HepG2 (cell line): ENCODE data around the gene OPN1LW. TPM values are rescaled to one million over a fixed set of nuclear protein-coding genes. Genes with fewer than 3 reads are reported as not detected.
A peak's percentile ranks its signal among the peaks of the same experiment; 100 is the strongest.

Experiments
- ATAC-seq: fragments of 200-7000 bp; cut with Tn5 transposase; 3 replicates; pipeline ENCODE4 v1.9.1; 2020; ENCODE audit warnings: mild to moderate bottlenecking, moderate library complexity
- BruUV-seq: library from RNA; stranded (reverse); fragments of 400-500 nt; replicated peaks from 2 replicates; lab custom pipeline; 2021; lab: Mats Ljungman, UMichigan
- CTCF ChIA-PET: fragments of 300-600 bp; formaldehyde crosslinking; extraction: SDS; loops from one replicate; lab custom pipeline; 2021; ENCODE audit warnings: low total read pairs, inconsistent platforms, low intra/inter-chr PET ratio; lab: Yijun Ruan, JAX
- POLR2A ChIA-PET: fragments of 350-600 bp; sonication (Branson Sonifier 250); formaldehyde crosslinking; loops from one replicate; lab custom pipeline; 2020; ENCODE audit warnings: antibody characterized with exemption, inconsistent platforms; lab: Yijun Ruan, JAX
- DNase-seq: peaks from one replicate; pipeline ENCODE4 v3.0.0-alpha.2; 2015; ENCODE audit warnings: low spot score
- FAIRE-seq: peaks from 3 replicates; lab custom pipeline; 2011; peaks lifted over from hg19 to GRCh38; lab: Jason Lieb, UNC
- H2AFZ ChIP-seq: one replicate; pipeline ENCODE4 v1.6.1; 2011; ENCODE audit warnings: low read length, inconsistent platforms
- H3K27ac ChIP-seq: fragments of 300-600 bp; 3 replicates; pipeline ENCODE4 v1.8.0; 2011; ENCODE audit warnings: mixed run types, mild to moderate bottlenecking, mixed read lengths, low read length, inconsistent platforms; ENCODE audit not compliant: insufficient read depth; ENCODE audit errors: extremely low read length
- H3K27me3 ChIP-seq, 2 experiments: fragments of 200-600 bp in 1 of 2; 2 replicates in 1 of 2; 3 replicates in 1 of 2; pipeline versions ENCODE4 v1.6.0 to v1.8.0; 2011; ENCODE audit warnings: low read length in 2 of 2, mild to moderate bottlenecking in 2 of 2, moderate library complexity in 2 of 2, inconsistent platforms in 1 of 2; ENCODE audit not compliant: insufficient read depth in 2 of 2, control insufficient read depth in 1 of 2
- H3K36me3 ChIP-seq, 2 experiments: fragments of 200-600 bp in 1 of 2; replicated peaks in 1 of 2; 2 replicates in 1 of 2; 3 replicates in 1 of 2; pipeline versions ENCODE4 v1.5.1 to v1.8.0; 2011; ENCODE audit warnings: low read length in 2 of 2, inconsistent platforms in 1 of 2; ENCODE audit not compliant: insufficient read depth in 2 of 2, control insufficient read depth in 1 of 2
- H3K4me1 ChIP-seq: 2 replicates; pipeline ENCODE4 v1.5.1; 2012; ENCODE audit warnings: low read length, inconsistent platforms; ENCODE audit not compliant: insufficient read depth
- H3K4me2 ChIP-seq: 2 replicates; pipeline ENCODE4 v1.6.0; 2011; ENCODE audit warnings: low read depth, low read length, inconsistent platforms
- H3K4me3 ChIP-seq, 3 experiments: fragments of 200-600 bp in 1 of 3; sonication (generic), shearing (Covaris generic) in 1 of 3; replicated peaks in 1 of 3; 2 replicates each; pipeline ENCODE4 v1.5.1; 2011 to 2016; ENCODE audit warnings: low read length in 3 of 3, inconsistent platforms in 2 of 3, low read depth in 2 of 3, mild to moderate bottlenecking in 2 of 3, control low read depth in 1 of 3, mixed read lengths in 1 of 3; ENCODE audit not compliant: insufficient read depth in 1 of 3
- H3K79me2 ChIP-seq: one replicate; pipeline ENCODE4 v1.6.1; 2011; ENCODE audit warnings: low read length, inconsistent platforms; ENCODE audit not compliant: insufficient read depth
- H3K9ac ChIP-seq: 2 replicates; pipeline ENCODE4 v1.6.0; 2011; ENCODE audit warnings: mild to moderate bottlenecking, low read depth, low read length, inconsistent platforms; ENCODE audit not compliant: insufficient read depth
- H3K9me3 ChIP-seq: 2 replicates; pipeline ENCODE4 v1.5.1; 2012; ENCODE audit warnings: mild to moderate bottlenecking, low read length
- H4K20me1 ChIP-seq: 2 replicates; pipeline ENCODE4 v1.6.0; 2011; ENCODE audit warnings: inconsistent platforms, mild to moderate bottlenecking, low read length, moderate library complexity; ENCODE audit not compliant: insufficient read depth
- DNMT3B ChIP-seq: conservative IDR thresholded peaks from 2 replicates; pipeline ENCODE4 v1.6.1; 2016; ENCODE audit warnings: missing biosample characterization, control low read depth
- FOXO1 ChIP-seq: sonication (generic); formaldehyde crosslinking; IDR thresholded peaks from 2 replicates; pipeline ENCODE4 v1.4.0; 2020; ENCODE audit warnings: missing genetic modification reagents
- HNF4A ChIP-seq: sonication (generic); formaldehyde crosslinking; IDR thresholded peaks from 2 replicates; pipeline ENCODE4 v1.4.0; 2020; ENCODE audit warnings: missing genetic modification reagents
- PHF21A ChIP-seq: sonication (generic); formaldehyde crosslinking; IDR thresholded peaks from 2 replicates; pipeline ENCODE4 v1.5.0; 2020; ENCODE audit warnings: mild to moderate bottlenecking, missing genetic modification reagents
- SALL1 ChIP-seq: sonication (generic); formaldehyde crosslinking; IDR thresholded peaks from 2 replicates; pipeline ENCODE4 v1.8.0; 2022; ENCODE audit warnings: mild to moderate bottlenecking, missing genetic modification reagents
- SOX13 ChIP-seq, 3 experiments: fragments of 450-650 bp in 1 of 3; sonication (generic) in 1 of 3; formaldehyde crosslinking in 1 of 3; IDR thresholded peaks in 2 of 3; conservative IDR thresholded peaks in 1 of 3; 2 replicates each; pipeline versions ENCODE4 v1.5.0 to v1.6.1; 2016 to 2020; ENCODE audit warnings: antibody characterized with exemption in 1 of 3, mild to moderate bottlenecking in 1 of 3, missing compliant biosample characterization in 1 of 3, missing genetic modification reagents in 1 of 3, moderate library complexity in 1 of 3
- SOX6 ChIP-seq, 2 experiments: fragments of 450-650 bp in 1 of 2; sonication (generic) in 1 of 2; formaldehyde crosslinking in 1 of 2; IDR thresholded peaks; 2 replicates each; pipeline versions ENCODE4 v1.4.0 to v1.6.1; 2017 to 2020; ENCODE audit warnings: antibody characterized with exemption in 1 of 2, mild to moderate bottlenecking in 1 of 2, missing genetic modification reagents in 1 of 2
- TAF1 ChIP-seq: sonication (generic); formaldehyde crosslinking; IDR thresholded peaks from 2 replicates; pipeline ENCODE4 v1.4.0; 2020; ENCODE audit warnings: missing genetic modification reagents
- ZNF792 ChIP-seq: IDR thresholded peaks from 2 replicates; pipeline ENCODE4 v1.6.1; 2016
- WGBS: methylation state at CpG from one replicate; pipeline ENCODE4 v1.1.6; 2017; ENCODE audit warnings: low lambda C conversion rate; 5-methylcytosine and 5-hydroxymethylcytosine counted together
- in situ Hi-C: cut with HindIII; loops from 2 replicates; pipeline ENCODE4 v1.10.0; 2017; ENCODE audit warnings: low pct_unique_long_range_greater_than_20kb; ENCODE audit not compliant: extremely low pct_ligation_motif_present
- intact Hi-C: fragments of 100-400 bp; cut with micrococcal nuclease; formaldehyde crosslinking; loops from one replicate; pipeline ENCODE4 v1.10.0; 2022; ENCODE audit not compliant: unreplicated experiment
- polyA plus RNA-seq, 8 experiments: library from polyadenylated mRNA; depleted of rRNA in 3 of 8; stranded (reverse) in 7 of 8; unstranded in 1 of 8; fragments of >200 nt; fragmentation: Illumina TruSeq in 4 of 8; extraction: Trizol in 4 of 8; gene quantifications; 2 replicates each; pipeline versions ENCODE4 v1.2.1 to v1.2.3, GENCODE V29; 2011 to 2016; ENCODE audit warnings: low read depth in 4 of 8, missing spikeins in 1 of 8, mixed read lengths in 1 of 8; ENCODE audit not compliant: insufficient read depth in 1 of 8
- total RNA-seq, 5 experiments: library from RNA; depleted of rRNA; stranded (reverse); fragments of >200 nt; fragmentation: Illumina TruSeq; extraction: Trizol; gene quantifications; 2 replicates each; pipeline ENCODE4 v1.2.3, GENCODE V29; 2016; ENCODE audit warnings: low read depth in 1 of 5
- TF ChIP-seq, protein P1 (sequence below): IDR thresholded peaks from 2 replicates; pipeline ENCODE4 v1.4.0; 2020; ENCODE audit warnings: mild to moderate bottlenecking, missing genetic modification reagents
- TF ChIP-seq, protein P2 (sequence below): sonication (generic); formaldehyde crosslinking; conservative IDR thresholded peaks from 2 replicates; pipeline ENCODE4 v1.4.0; 2020; ENCODE audit warnings: mild to moderate bottlenecking, missing genetic modification reagents, moderate library complexity
- TF ChIP-seq, protein P3 (sequence below): IDR thresholded peaks from 2 replicates; pipeline ENCODE4 v1.6.1; 2016; ENCODE audit warnings: low read depth, borderline replicate concordance

OPN1LW gene
- total and polyA plus RNA-seq, 2 of the 13 experiments (the other 11 are each of a cell fraction or from before 2014, with no cell fraction given) = not detected

DNA sequence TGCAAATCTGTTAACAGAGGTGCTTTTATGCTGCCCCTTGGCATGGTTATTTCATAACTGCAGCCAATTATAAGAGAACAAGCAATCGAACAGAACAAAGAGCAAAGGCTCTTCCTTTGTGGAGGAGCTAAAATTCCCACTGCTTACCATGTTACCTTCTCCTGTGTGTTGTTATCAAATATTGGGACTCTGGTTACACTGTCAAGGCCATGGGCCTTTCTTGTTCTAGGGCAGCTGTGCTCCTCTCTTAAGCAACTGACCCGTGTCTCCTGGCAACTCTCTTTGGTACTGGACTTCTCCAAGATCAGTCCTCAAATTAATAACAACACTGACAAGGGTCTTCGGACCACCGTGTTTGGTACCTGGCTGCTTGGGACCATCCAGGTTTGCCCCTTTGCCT lies 12.1 kb upstream of the OPN1LW start:
- in situ Hi-C loops (no loop called here), intact Hi-C loops (no loop called here)
- no peak overlapping the region for H3K4me2 ChIP-seq
- BruUV-seq = no TSS peak
- ChIA-PET POLR2A (no interaction called here), CTCF (no interaction called here)
- no peaks in the 10 kb centered on the region for H3K9me3 ChIP-seq
- no peak overlapping the region for H2AFZ ChIP-seq
- peak; percentile 58 for ATAC-seq
- WGBS = 40% methylated on average over 4 of the region's 4 CpGs
- no peaks in the 10 kb centered on the region for H4K20me1 ChIP-seq
- H3K27ac ChIP-seq = no peak overlapping the region
- TF ChIP-seq PHF21A (CRISPR knock-in tag) (0 out of 2 replicates have a peak, but pooled peaks have one; percentile 22), SOX6 (IDR thresholded peaks at IDR 0.05) (no peak), SOX6 (CRISPR knock-in tag; IDR thresholded peaks at IDR 0.05) (peak; percentile 29; the same call in 1 of the 2 replicates), SOX13 (IDR thresholded peaks at IDR 0.05) (no peak), SOX13 (CRISPR knock-in tag; conservative IDR thresholded peaks at IDR 0.05 in 1 of 2, IDR thresholded peaks at IDR 0.05 in 1 of 2) (peak in 1 of 2 experiments; percentile 38; a peak in 1 of 4 replicates), HNF4A (peak; percentile 31; the same call in 1 of the 2 replicates), ZNF792 (no peak), DNMT3B (CRISPR knock-in tag) (no peak), TAF1 (CRISPR knock-in tag) (no peak), FOXO1 (CRISPR knock-in tag) (no peak), SALL1 (CRISPR knock-in tag) (peak; percentile 13; the same call in 1 of the 2 replicates)
- TF ChIP-seq, protein P1, sequence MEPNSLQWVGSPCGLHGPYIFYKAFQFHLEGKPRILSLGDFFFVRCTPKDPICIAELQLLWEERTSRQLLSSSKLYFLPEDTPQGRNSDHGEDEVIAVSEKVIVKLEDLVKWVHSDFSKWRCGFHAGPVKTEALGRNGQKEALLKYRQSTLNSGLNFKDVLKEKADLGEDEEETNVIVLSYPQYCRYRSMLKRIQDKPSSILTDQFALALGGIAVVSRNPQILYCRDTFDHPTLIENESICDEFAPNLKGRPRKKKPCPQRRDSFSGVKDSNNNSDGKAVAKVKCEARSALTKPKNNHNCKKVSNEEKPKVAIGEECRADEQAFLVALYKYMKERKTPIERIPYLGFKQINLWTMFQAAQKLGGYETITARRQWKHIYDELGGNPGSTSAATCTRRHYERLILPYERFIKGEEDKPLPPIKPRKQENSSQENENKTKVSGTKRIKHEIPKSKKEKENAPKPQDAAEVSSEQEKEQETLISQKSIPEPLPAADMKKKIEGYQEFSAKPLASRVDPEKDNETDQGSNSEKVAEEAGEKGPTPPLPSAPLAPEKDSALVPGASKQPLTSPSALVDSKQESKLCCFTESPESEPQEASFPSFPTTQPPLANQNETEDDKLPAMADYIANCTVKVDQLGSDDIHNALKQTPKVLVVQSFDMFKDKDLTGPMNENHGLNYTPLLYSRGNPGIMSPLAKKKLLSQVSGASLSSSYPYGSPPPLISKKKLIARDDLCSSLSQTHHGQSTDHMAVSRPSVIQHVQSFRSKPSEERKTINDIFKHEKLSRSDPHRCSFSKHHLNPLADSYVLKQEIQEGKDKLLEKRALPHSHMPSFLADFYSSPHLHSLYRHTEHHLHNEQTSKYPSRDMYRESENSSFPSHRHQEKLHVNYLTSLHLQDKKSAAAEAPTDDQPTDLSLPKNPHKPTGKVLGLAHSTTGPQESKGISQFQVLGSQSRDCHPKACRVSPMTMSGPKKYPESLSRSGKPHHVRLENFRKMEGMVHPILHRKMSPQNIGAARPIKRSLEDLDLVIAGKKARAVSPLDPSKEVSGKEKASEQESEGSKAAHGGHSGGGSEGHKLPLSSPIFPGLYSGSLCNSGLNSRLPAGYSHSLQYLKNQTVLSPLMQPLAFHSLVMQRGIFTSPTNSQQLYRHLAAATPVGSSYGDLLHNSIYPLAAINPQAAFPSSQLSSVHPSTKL (CRISPR knock-in tag) = peak; percentile 22; the same call in 1 of the 2 replicates
- TF ChIP-seq, protein P2, sequence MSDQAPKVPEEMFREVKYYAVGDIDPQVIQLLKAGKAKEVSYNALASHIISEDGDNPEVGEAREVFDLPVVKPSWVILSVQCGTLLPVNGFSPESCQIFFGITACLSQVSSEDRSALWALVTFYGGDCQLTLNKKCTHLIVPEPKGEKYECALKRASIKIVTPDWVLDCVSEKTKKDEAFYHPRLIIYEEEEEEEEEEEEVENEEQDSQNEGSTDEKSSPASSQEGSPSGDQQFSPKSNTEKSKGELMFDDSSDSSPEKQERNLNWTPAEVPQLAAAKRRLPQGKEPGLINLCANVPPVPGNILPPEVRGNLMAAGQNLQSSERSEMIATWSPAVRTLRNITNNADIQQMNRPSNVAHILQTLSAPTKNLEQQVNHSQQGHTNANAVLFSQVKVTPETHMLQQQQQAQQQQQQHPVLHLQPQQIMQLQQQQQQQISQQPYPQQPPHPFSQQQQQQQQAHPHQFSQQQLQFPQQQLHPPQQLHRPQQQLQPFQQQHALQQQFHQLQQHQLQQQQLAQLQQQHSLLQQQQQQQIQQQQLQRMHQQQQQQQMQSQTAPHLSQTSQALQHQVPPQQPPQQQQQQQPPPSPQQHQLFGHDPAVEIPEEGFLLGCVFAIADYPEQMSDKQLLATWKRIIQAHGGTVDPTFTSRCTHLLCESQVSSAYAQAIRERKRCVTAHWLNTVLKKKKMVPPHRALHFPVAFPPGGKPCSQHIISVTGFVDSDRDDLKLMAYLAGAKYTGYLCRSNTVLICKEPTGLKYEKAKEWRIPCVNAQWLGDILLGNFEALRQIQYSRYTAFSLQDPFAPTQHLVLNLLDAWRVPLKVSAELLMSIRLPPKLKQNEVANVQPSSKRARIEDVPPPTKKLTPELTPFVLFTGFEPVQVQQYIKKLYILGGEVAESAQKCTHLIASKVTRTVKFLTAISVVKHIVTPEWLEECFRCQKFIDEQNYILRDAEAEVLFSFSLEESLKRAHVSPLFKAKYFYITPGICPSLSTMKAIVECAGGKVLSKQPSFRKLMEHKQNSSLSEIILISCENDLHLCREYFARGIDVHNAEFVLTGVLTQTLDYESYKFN (CRISPR knock-in tag) = peak; percentile 32
- TF ChIP-seq, protein P3, sequence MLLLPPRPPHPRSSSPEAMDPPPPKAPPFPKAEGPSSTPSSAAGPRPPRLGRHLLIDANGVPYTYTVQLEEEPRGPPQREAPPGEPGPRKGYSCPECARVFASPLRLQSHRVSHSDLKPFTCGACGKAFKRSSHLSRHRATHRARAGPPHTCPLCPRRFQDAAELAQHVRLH (CRISPR knock-in tag) = no peak
- no peaks in the 10 kb centered on the region; a peak in 1 of 5 replicates for H3K27me3 ChIP-seq
- DNase-seq = peak; percentile 28
- no peak overlapping the region for H3K4me3 ChIP-seq
- peak; percentile 64 for FAIRE-seq
- H3K4me1 ChIP-seq = peaks cover 12% of the 10 kb centered on the region; the same call in 1 of the 2 replicates
- H3K79me2 ChIP-seq = no peaks in the 10 kb centered on the region
- H3K36me3 ChIP-seq = no peaks in the 10 kb centered on the region
- H3K9ac ChIP-seq = no peak overlapping the region
